GM19025 (cell line): ENCODE data around the gene KLHL15.
"Not testable (repeated sequence)": the region's sequence is repeated elsewhere in the genome, so short reads cannot be mapped to it uniquely, and the experiment has no call there.

Experiments used
- ATAC-seq: cut with Tn5 transposase; IDR thresholded peaks from one replicate; pipeline ENCODE4 v1.9.1; 2021; ENCODE audit warnings: mild to moderate bottlenecking, low read depth, moderate library complexity; ENCODE audit not compliant: unreplicated experiment

Gene KLHL15

GRCh38 chrX:24027086-24027485, at the start of gene KLHL15:
KLHL15 (minus strand) TSS chrX:24027186; CDS start chrX:24006693, 20,493 bp downstream.
- ATAC-seq, result no peak

- ATAC-seq, result no peak
These were observed 42.9 kb upstream of the KLHL15 start for GRCh38 chrX:24069877-24070276.

GRCh38 chrX:24063488-24063887, 36.5 kb upstream of the KLHL15 start:
- ATAC-seq, result no peak

GRCh38 chrX:24055043-24055356, 28.0 kb upstream of the KLHL15 start:
- peak; percentile 6 for ATAC-seq

- peak; percentile 86 for ATAC-seq
These were observed 27.4 kb upstream of the KLHL15 start, which contains the start of gene EIF2S3 for GRCh38 chrX:24054182-24055042. EIF2S3 (plus strand) TSS chrX:24054956; CDS start chrX:24054969, 13 bp downstream.

GRCh38 chrX:24050522-24051318, 23.7 kb upstream of the KLHL15 start:
- not testable (repeated sequence) for ATAC-seq

GRCh38 chrX:24049643-24050042, 22.7 kb upstream of the KLHL15 start:
- not testable (repeated sequence) for ATAC-seq

GRCh38 chrX:24046060-24046459, 19.1 kb upstream of the KLHL15 start:
- not testable (repeated sequence) for ATAC-seq

- ATAC-seq, result no peak
These were observed 10.7 kb upstream of the KLHL15 start for GRCh38 chrX:24037729-24038128.

- ATAC-seq, result no peak
These were observed 7.5 kb upstream of the KLHL15 start for GRCh38 chrX:24034485-24034884.

GRCh38 chrX:24030597-24030996, 3.6 kb upstream of the KLHL15 start:
- no peak for ATAC-seq

- ATAC-seq, result no peak
These were observed 999 bp upstream of the KLHL15 start for GRCh38 chrX:24027985-24028384.

GRCh38 chrX:24026432-24026831, 554 bp downstream of the KLHL15 start:
- no peak for ATAC-seq

- peak; percentile 28 for ATAC-seq
These were observed 1.1 kb downstream of the KLHL15 start for GRCh38 chrX:24025741-24026403.

- ATAC-seq, result peak; percentile 91
These were observed 1.9 kb downstream of the KLHL15 start for GRCh38 chrX:24024819-24025740.

- no peak for ATAC-seq
These were observed 2.9 kb downstream of the KLHL15 start for GRCh38 chrX:24023972-24024669.

- no peak for ATAC-seq
These were observed 3.4 kb downstream of the KLHL15 start for GRCh38 chrX:24023544-24023943.

- no peak for ATAC-seq
These were observed 6.6 kb downstream of the KLHL15 start for GRCh38 chrX:24020306-24020876.

GRCh38 chrX:24019448-24019847, 7.5 kb downstream of the KLHL15 start:
- no peak for ATAC-seq
